SK-N-MC (cell line): ENCODE measurements around the gene DCTN1.

Source experiments
- EZH2 ChIP-seq: fragments of 200-600 bp; sonication (generic); IDR thresholded peaks from one replicate; pipeline ENCODE4 v1.6.1; 2017; ENCODE audit warnings: antibody characterized with exemption
- FOXP2 ChIP-seq: optimal IDR thresholded peaks from 2 replicates; pipeline ENCODE3; 2011; ENCODE audit warnings: mild to moderate bottlenecking, moderate library complexity; ENCODE audit not compliant: insufficient read depth; ENCODE audit errors: extremely low read length, control extremely low read depth
- POLR2AphosphoS5 ChIP-seq: IDR thresholded peaks from 2 replicates; pipeline ENCODE4 v1.6.1; 2012; ENCODE audit warnings: mild to moderate bottlenecking, low read depth, low read length, borderline replicate concordance

DNA sequence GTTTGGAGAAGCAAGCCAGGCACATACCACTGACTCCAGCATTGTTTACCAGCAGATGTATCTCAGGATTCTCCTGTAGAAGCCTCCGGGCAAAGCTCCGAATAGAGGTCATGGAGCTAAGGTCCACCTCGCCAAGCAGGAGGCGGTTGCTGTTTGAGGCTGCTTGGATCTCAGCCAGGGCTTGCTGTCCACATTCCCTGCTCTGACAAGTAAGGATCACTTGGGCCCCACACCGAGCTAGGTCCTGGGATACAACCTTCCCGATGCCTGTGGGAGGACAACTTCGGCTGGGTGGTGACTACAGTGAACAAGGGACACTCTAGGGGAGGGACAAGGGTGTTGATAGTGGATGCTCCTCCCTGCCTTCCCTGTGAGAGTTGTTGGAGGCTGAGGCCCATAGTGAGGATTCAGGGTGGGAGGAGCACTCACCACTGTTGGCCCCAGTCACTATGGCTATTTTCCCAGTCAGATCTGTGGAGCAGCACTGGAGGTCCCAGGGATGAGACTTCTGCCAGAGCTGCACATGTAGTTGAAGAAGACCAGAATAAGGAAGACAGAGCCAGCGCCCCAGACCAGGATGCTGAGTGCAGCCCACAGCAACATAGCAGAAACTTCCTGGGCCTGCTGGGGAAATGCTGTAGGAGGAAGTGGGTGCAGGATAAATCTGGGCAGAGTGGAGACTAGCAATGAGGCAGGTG is 33.0 kb upstream of the DCTN1 start:
- TF ChIP-seq POLR2AphosphoS5 = no peak
- TF ChIP-seq EZH2 = no peak
- TF ChIP-seq FOXP2 = no peak
